HepG2 (cell line): Measurements from ENCODE around the gene VWA7. TPM values are rescaled to one million over a fixed set of nuclear protein-coding genes. Genes with fewer than 3 reads are reported as not detected.

Source experiments
- AKAP8 ChIP-seq: sonication (generic); formaldehyde crosslinking; IDR thresholded peaks from 2 replicates; pipeline ENCODE4 v1.5.1; 2020; ENCODE audit warnings: mild to moderate bottlenecking, missing genetic modification reagents
- ARNTL ChIP-seq: sonication (generic); formaldehyde crosslinking; IDR thresholded peaks from 2 replicates; pipeline ENCODE4 v1.4.0; 2020; ENCODE audit warnings: mild to moderate bottlenecking, missing genetic modification reagents
- ASH2L ChIP-seq: fragments of 300-600, 200-600 bp; sonication (generic); IDR thresholded peaks from 2 replicates; pipeline ENCODE4 v1.7.0; 2017; ENCODE audit warnings: low read depth, mild to moderate bottlenecking, moderate library complexity, mixed read lengths, low read length; ENCODE audit not compliant: insufficient read length
- ATF2 ChIP-seq: sonication (generic); formaldehyde crosslinking; IDR thresholded peaks from 2 replicates; pipeline ENCODE4 v1.4.0; 2020; ENCODE audit warnings: missing genetic modification reagents
- CHD2 ChIP-seq: IDR thresholded peaks from 2 replicates; pipeline ENCODE4 v1.6.1; 2011; ENCODE audit warnings: low read depth, low read length, improper control_type of control experiment
- FIP1L1 ChIP-seq: fragments of 200-400 bp; formaldehyde crosslinking; IDR thresholded peaks from 2 replicates; pipeline ENCODE4 v1.6.1; 2018; ENCODE audit warnings: low read depth, mild to moderate bottlenecking, low read length, moderate library complexity, borderline replicate concordance; ENCODE audit not compliant: insufficient read depth
- HBP1 ChIP-seq: IDR thresholded peaks from 2 replicates; pipeline ENCODE4 v1.6.1; 2016; ENCODE audit warnings: low read depth, control low read depth
- MXD1 ChIP-seq: sonication (generic); formaldehyde crosslinking; IDR thresholded peaks from 2 replicates; pipeline ENCODE4 v1.4.0; 2020; ENCODE audit warnings: mild to moderate bottlenecking, missing genetic modification reagents
- SALL2 ChIP-seq: sonication (generic); formaldehyde crosslinking; IDR thresholded peaks from 2 replicates; pipeline ENCODE4 v1.8.1; 2023; ENCODE audit warnings: mild to moderate bottlenecking, missing genetic modification reagents, inconsistent platforms
- TCF12 ChIP-seq, 2 experiments: fragments of 450-650 bp in 1 of 2; sonication (generic) in 1 of 2; formaldehyde crosslinking in 1 of 2; IDR thresholded peaks; 2 replicates each; pipeline versions ENCODE4 v1.6.1 to v1.8.0; 2017 to 2022; ENCODE audit warnings: antibody characterized with exemption in 1 of 2, mild to moderate bottlenecking in 1 of 2, missing genetic modification reagents in 1 of 2, moderate library complexity in 1 of 2
- ZBTB49 ChIP-seq: sonication (generic); formaldehyde crosslinking; IDR thresholded peaks from 2 replicates; pipeline ENCODE4 v1.4.0; 2020; ENCODE audit warnings: missing genetic modification reagents, borderline replicate concordance
- ZBTB7A ChIP-seq: sonication (generic); formaldehyde crosslinking; IDR thresholded peaks from 2 replicates; pipeline ENCODE4 v1.8.0; 2022; ENCODE audit warnings: mild to moderate bottlenecking, missing genetic modification reagents
- ZNF782 ChIP-seq: sonication (generic); formaldehyde crosslinking; IDR thresholded peaks from 2 replicates; pipeline ENCODE4 v1.4.0; 2020; ENCODE audit warnings: missing genetic modification reagents, mild to moderate bottlenecking, borderline replicate concordance
- ZNF83 ChIP-seq: sonication (generic); formaldehyde crosslinking; IDR thresholded peaks from 2 replicates; pipeline ENCODE4 v1.4.0; 2020; ENCODE audit warnings: missing genetic modification reagents, mild to moderate bottlenecking, borderline replicate concordance
- ZSCAN22 ChIP-seq: sonication (generic); formaldehyde crosslinking; IDR thresholded peaks from 2 replicates; pipeline ENCODE4 v1.4.0; 2020; ENCODE audit warnings: mild to moderate bottlenecking, missing genetic modification reagents
- ZSCAN5A ChIP-seq: sonication (generic); formaldehyde crosslinking; IDR thresholded peaks from 2 replicates; pipeline ENCODE4 v1.8.0; 2022; ENCODE audit warnings: mild to moderate bottlenecking, missing genetic modification reagents, borderline replicate concordance
- polyA plus RNA-seq, 8 experiments: library from polyadenylated mRNA; depleted of rRNA in 3 of 8; stranded (reverse) in 7 of 8; unstranded in 1 of 8; fragments of >200 nt; fragmentation: Illumina TruSeq in 4 of 8; extraction: Trizol in 4 of 8; gene quantifications; 2 replicates each; pipeline versions ENCODE4 v1.2.1 to v1.2.3, GENCODE V29; 2011 to 2016; ENCODE audit warnings: low read depth in 4 of 8, missing spikeins in 1 of 8, mixed read lengths in 1 of 8; ENCODE audit not compliant: insufficient read depth in 1 of 8
- total RNA-seq, 5 experiments: library from RNA; depleted of rRNA; stranded (reverse); fragments of >200 nt; fragmentation: Illumina TruSeq; extraction: Trizol; gene quantifications; 2 replicates each; pipeline ENCODE4 v1.2.3, GENCODE V29; 2016; ENCODE audit warnings: low read depth in 1 of 5
- TF ChIP-seq, protein P1 (sequence below): sonication (generic); formaldehyde crosslinking; IDR thresholded peaks from 2 replicates; pipeline ENCODE4 v1.4.0; 2020; ENCODE audit warnings: mild to moderate bottlenecking, missing genetic modification reagents

VWA7 gene
- total and polyA plus RNA-seq, 2 of the 13 experiments (the other 11 are each of a cell fraction or from before 2014, with no cell fraction given): 0.86 to 3.3 TPM

- TF ChIP-seq ZSCAN5A (CRISPR knock-in tag) (peak; percentile 79; the same call in 1 of the 2 replicates), ZNF782 (CRISPR knock-in tag) (peak; percentile 84; the same call in 1 of the 2 replicates), ZNF83 (CRISPR knock-in tag) (no peak), ATF2 (CRISPR knock-in tag) (no peak), SALL2 (peak; percentile 85; the same call in 1 of the 2 replicates), ASH2L (peak; percentile 63), ARNTL (CRISPR knock-in tag) (no peak), ZBTB49 (CRISPR knock-in tag) (no peak), ZBTB7A (CRISPR knock-in tag) (peak; percentile 60; the same call in 1 of the 2 replicates), HBP1 (peak; percentile 7; the same call in 1 of the 2 replicates), ZSCAN22 (0 out of 2 replicates have a peak, but pooled peaks have one; percentile 36), AKAP8 (CRISPR knock-in tag) (peak; percentile 80; the same call in 1 of the 2 replicates), CHD2 (no peak), FIP1L1 (peak; percentile 99; the same call in 1 of the 2 replicates), MXD1 (CRISPR knock-in tag) (peak; percentile 25; the same call in 1 of the 2 replicates), TCF12 (IDR thresholded peaks at IDR 0.05) (no peak), TCF12 (CRISPR knock-in tag; IDR thresholded peaks at IDR 0.05) (no peak)
- TF ChIP-seq, protein P1, sequence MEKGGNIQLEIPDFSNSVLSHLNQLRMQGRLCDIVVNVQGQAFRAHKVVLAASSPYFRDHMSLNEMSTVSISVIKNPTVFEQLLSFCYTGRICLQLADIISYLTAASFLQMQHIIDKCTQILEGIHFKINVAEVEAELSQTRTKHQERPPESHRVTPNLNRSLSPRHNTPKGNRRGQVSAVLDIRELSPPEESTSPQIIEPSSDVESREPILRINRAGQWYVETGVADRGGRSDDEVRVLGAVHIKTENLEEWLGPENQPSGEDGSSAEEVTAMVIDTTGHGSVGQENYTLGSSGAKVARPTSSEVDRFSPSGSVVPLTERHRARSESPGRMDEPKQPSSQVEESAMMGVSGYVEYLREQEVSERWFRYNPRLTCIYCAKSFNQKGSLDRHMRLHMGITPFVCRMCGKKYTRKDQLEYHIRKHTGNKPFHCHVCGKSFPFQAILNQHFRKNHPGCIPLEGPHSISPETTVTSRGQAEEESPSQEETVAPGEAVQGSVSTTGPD (CRISPR knock-in tag): no peak
These were observed 47.0 kb downstream of the VWA7 start (continued) for GRCh38 chr6:31729979-31730630.
